Activated naive CD4-positive, alpha-beta T cell (primary cell): Measurements from ENCODE around the gene PRODH.
"Not testable (repeated sequence)": the region's sequence is repeated elsewhere in the genome, so short reads cannot be mapped to it uniquely, and the experiment has no call there.

Source experiments
- DNase-seq, 4 experiments: peaks; one replicate each; lab custom pipeline; 2025; lab: John Stamatoyannopoulos, UW

PRODH gene

GRCh38 chr22:18954303-18954989 is 18.4 kb upstream of the PRODH start:
- DNase-seq = peak in 3 of 4 experiments; percentile 12 to 47 (median 33)

GRCh38 chr22:18953128-18953527 is 17.0 kb upstream of the PRODH start:
- DNase-seq = not testable (repeated sequence)

GRCh38 chr22:18952022-18952421 is 15.9 kb upstream of the PRODH start:
- no peak for DNase-seq

GRCh38 chr22:18950141-18950540 is 14.0 kb upstream of the PRODH start:
- DNase-seq = no peak

- no peak for DNase-seq
Observed at GRCh38 chr22:18947905-18948304, 11.8 kb upstream of the PRODH start.

- not testable (repeated sequence) for DNase-seq
Observed at GRCh38 chr22:18947105-18947504, 11.0 kb upstream of the PRODH start.

GRCh38 chr22:18938691-18939090 is 2.6 kb upstream of the PRODH start:
- not testable (repeated sequence) for DNase-seq

GRCh38 chr22:18934688-18935087 is 1.4 kb downstream of the PRODH start:
- not testable (repeated sequence) for DNase-seq

- no peak for DNase-seq
Observed at GRCh38 chr22:18933914-18934313, 2.2 kb downstream of the PRODH start.

- DNase-seq = no peak
Observed at GRCh38 chr22:18931905-18932652, 4.0 kb downstream of the PRODH start.

GRCh38 chr22:18929459-18929858 is 6.6 kb downstream of the PRODH start:
- DNase-seq = no peak

GRCh38 chr22:18927573-18927972 is 8.5 kb downstream of the PRODH start:
- DNase-seq = no peak

GRCh38 chr22:18927020-18927419 is 9.1 kb downstream of the PRODH start:
- no peak for DNase-seq

- no peak for DNase-seq
Observed at GRCh38 chr22:18925368-18926064, 10.6 kb downstream of the PRODH start.

- not testable (repeated sequence) for DNase-seq
Observed at GRCh38 chr22:18920257-18920902, 15.7 kb downstream of the PRODH start.

- DNase-seq = not testable (repeated sequence)
Observed at GRCh38 chr22:18917818-18918217, 18.3 kb downstream of the PRODH start.

- DNase-seq = not testable (repeated sequence)
Observed at GRCh38 chr22:18915550-18915949, 20.5 kb downstream of the PRODH start.

- DNase-seq = not testable (repeated sequence)
Observed at GRCh38 chr22:18914558-18914957, 21.5 kb downstream of the PRODH start.

GRCh38 chr22:18912264-18912946 is 23.7 kb downstream of the PRODH start:
- DNase-seq = not testable (repeated sequence)

- DNase-seq = not testable (repeated sequence)
Observed at GRCh38 chr22:18911535-18911934, 24.6 kb downstream of the PRODH start.

GRCh38 chr22:18909556-18909955 is 26.5 kb downstream of the PRODH start:
- DNase-seq = no peak

GRCh38 chr22:18906896-18907295 is 29.2 kb downstream of the PRODH start:
- no peak for DNase-seq
